ENCODE data around the gene FOXG1.

The FOXG1 gene

DNA sequence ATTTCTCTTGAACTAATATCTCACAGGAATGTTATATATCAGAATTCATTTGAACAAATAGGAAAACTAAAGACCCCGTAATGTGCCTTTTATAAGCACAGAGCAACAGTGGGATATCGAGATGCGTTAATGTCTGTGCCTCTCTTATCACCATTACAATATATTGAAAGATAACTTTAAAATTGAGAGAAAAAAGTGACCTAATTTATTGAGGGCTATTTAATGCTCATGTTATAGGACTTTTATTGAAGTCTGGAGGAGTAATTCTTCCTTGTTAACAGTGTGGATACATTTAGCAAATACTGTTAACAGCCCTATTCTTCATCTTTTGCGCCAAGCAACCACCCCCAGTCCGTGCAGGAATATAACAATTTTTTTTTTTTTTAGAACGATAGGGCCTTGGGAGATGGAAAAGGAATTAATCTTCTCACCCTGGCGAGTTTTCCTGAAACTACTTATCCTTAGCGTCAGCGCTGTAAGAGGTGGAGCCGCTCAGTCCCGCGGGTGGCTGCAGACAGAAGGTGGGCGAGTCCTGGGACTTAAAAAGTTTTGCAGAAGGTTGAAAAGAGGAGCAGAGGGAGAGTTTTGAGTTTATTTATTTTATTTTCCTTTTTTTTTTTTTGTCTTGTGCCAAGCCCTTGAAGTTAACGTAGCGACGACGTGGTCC lies 11.0 kb downstream of the FOXG1 start:
- no peak for DNase-seq (ENCODE audit: low spot score)

DNA sequence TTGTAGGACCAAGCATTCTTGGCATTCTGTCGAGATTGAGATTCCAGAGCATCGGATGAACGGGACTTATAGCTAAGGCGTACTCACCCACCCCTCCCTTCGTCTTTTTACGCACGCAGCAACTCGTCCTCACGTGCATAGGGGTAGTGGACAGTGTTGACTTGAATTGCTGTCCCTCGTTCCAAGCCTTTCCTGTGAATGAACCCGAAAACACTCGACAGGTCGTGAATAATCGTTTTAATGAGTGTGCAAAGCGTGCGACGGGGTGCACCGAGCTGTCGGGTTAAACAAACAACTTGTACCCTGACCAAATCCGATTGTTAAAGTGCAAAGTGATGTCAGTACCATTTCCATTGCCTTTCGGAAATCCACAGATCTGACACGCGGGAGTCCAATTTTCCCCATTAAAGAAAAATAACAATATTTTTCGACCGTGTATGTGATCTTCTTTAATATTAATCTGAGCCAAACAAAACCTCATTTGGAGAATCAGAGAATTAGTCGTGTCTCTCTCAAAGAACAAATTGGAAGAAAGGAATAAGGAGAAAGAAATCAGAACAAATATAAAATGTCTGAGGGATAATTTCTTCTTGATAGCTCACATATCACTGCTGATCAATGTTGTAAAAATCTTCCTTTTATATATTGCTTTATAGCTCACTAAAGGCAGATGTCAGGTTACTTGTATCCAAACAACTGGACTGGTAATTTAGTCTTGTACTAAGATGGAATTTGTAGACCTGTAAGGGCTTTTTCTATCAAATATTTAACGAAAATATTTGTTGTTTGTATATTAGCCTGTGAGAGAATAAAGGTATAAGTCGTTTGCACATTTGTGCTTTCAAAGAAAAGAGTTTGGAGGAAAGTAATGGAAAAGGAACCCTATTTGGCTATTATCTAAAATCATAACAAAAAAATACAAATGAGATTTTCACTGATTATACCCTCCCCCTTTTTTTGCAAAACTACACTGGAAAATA lies 11.8 kb downstream of the FOXG1 start:
- DNase-seq (ENCODE audit: low spot score), result no peak

GRCh38 chr14:28779456-28779855 lies 12.9 kb downstream of the FOXG1 start:
- DNase-seq (ENCODE audit: low spot score), result no peak

DNA sequence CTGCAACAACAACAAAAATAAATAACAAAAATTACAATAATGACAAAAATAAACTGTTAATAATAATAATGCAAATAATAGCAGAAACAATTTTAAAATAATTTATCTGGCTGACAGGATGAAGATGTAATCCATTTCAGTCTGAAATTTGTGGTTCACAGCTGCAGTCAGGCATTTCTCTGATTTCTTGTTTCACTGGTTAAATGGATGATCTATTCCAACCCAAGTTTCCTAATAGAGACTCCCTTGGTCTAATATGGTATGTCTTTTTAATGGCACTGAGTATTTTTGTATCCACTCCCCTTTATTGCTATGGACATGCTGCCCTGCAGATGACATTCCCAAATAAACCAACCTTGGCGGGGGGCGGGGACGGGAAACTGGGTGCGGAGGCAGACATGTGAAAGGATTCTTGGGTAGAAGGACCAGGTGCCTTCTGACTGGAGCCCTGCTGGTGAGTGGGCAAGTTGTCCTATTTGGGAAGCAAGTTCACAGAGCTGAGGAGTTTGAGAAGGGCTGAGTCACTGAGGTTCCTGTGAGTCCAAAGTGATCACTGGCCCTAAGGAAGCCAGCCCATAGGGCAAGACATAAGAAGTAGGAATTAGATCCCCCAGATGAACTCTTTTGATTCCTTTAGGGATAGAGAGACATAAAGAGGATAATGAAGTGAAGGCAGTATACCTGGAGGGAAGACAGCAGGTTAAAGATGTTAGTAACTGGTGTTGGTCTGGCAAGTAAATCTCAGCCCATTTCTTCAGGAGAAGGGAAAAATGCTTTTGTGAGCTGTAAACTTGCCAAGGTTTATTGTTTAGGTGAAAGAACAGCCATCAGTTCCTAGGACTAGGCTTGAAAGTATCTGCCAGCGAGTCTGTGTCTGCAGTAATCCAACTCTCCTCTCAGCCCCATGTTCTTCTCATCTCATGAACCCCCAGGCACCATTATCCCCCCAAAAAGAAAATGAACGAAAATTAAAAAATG lies 14.5 kb downstream of the FOXG1 start:
- DNase-seq (ENCODE audit: low spot score), result no peak

- no peak for DNase-seq (ENCODE audit: low spot score)
Measured at GRCh38 chr14:28782301-28782700, 15.7 kb downstream of the FOXG1 start.

GRCh38 chr14:28783664-28784063 lies 17.1 kb downstream of the FOXG1 start:
- DNase-seq (ENCODE audit: low spot score), result no peak

GRCh38 chr14:28784096-28785048 lies 17.8 kb downstream of the FOXG1 start:
- no peak for DNase-seq (ENCODE audit: low spot score)

- DNase-seq (ENCODE audit: low spot score), result no peak
Measured at GRCh38 chr14:28785096-28785952, 18.7 kb downstream of the FOXG1 start.

- no peak for DNase-seq (ENCODE audit: low spot score)
Measured at GRCh38 chr14:28807518-28807917, 40.9 kb downstream of the FOXG1 start.

DNA sequence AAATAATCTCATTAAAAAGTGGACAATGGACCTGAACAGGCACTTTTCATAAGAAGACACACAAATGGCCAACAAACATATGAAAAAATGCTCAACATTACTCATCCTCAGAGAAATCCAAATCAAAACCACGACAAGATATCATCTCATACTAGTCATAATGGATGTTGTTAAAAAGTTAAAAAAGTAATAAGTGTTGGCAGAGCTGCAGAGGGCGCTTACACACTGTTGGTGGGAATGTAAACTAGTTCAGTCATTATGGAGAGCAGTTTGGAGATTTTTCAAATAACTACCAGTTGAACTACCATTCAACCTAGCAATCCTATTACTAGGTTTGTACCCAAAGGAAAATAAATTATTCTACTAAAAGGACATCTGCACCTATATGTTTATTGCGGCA lies 47.2 kb downstream of the FOXG1 start:
- DNase-seq (ENCODE audit: low spot score), result no peak

Data from CD4-positive, alpha-beta T cell treated with Interleukin-2 at 100 ng/mL for 4 hours (primary cell).